Measurements from ENCODE around the gene ARSJ.
"Not testable (repeated sequence)": the region's sequence is repeated elsewhere in the genome, so short reads cannot be mapped to it uniquely, and the experiment has no call there.

ARSJ gene

DNA sequence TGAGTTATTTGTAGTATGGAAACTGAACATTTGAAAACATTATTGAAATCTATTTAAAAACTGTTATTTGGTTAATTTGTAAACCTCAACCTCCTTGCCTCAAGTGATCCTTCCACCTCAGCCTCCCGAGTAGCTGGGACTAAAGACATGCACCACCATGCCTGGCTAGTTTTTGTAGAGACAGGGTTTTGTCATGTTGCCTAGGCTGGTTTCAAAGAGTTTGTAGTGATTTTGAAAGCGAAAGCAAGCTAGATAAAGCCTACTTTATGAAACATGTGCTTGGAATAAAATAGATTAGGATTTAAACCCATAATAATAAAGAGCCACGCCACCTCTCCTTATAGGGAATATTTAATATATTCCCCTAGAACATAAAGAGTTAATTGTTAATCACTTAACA is 23.5 kb downstream of the ARSJ start:
- TF ChIP-seq GATA1 (IDR thresholded peaks at IDR 0.05; ENCODE audit: low read depth, low read length) (no peak), POLR2A (IDR thresholded peaks at IDR 0.05; ENCODE audit: low read length) (no peak)
- no peak for DNase-seq

DNA sequence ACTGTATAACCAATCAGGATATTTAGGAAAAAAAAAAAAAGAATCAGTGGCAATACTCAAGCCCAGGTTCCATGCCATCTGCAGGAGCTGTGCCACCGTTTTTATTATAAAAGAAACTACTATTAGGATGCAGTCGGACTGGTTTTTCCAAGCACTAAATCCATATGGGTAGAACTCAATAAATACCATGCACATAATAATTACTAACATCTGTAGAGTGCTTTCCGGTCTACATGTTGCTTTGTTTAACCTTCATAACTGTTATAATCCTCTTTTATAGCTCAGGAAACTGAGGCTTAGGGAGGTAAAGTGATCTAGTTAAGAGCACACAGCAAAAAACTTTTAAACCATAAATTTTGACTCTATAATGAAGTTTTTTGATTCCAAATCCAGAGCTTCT is 24.0 kb downstream of the ARSJ start:
- no peak for TF ChIP-seq GATA1 (IDR thresholded peaks at IDR 0.05; ENCODE audit: low read depth, low read length)
- no peak for TF ChIP-seq POLR2A (IDR thresholded peaks at IDR 0.05; ENCODE audit: low read length)
- no peak for DNase-seq

GRCh38 chr4:113953888-113954287 is 25.6 kb downstream of the ARSJ start:
- TF ChIP-seq GATA1 (IDR thresholded peaks at IDR 0.05; ENCODE audit: low read depth, low read length) (no peak), POLR2A (IDR thresholded peaks at IDR 0.05; ENCODE audit: low read length) (no peak)
- no peak for DNase-seq

DNA sequence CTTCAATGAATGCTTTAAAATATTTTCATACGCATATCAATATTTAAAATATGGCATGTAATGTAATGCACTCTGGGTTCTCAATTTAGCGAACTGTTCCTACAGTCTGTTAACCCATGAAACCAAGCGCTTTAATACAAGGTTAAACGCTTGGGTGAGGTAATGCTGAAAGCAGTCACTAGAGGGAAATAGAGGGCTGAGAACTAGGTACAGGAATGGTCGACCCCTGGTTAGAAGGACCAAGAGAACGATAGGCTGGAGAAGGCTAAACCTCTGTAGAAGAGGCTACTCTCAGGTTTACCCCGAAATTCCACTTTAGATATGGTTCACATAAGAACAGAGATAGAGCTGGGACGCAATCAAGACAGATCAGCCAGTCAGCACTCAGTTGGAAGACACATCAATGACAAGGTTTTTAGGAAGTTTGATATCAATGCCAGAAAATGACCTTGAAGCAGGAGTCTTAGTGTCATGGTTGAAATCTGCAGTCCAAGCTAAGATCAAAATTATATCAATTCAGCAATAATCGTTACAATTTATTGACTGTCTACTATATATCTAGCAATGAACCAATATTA is 26.9 kb downstream of the ARSJ start:
- no peak for TF ChIP-seq POLR2A (IDR thresholded peaks at IDR 0.05; ENCODE audit: low read length)
- TF ChIP-seq GATA1 (IDR thresholded peaks at IDR 0.05; ENCODE audit: low read depth, low read length), result no peak
- peak; percentile 1 to 9 for DNase-seq

DNA sequence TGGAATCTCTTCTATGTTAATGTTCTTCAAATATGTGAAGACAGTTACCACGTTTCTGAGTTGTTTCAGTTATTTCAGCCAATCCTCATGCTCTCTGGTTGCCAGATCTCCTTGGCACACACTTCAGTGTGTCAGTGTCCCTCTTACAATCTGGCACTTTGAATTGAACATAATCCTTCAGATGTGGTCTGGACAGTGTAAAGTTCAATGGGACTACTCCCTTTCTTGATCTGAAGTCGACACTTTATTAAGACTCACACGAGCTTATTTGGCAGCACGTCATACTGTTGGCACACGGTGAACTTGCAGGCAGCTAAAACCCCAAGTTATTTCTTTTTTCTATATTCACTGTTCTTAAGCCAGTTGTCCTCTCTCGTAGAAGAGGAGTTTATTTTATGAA is 28.2 kb downstream of the ARSJ start:
- DNase-seq, result no peak
- TF ChIP-seq POLR2A (IDR thresholded peaks at IDR 0.05; ENCODE audit: low read length), result no peak
- no peak for TF ChIP-seq GATA1 (IDR thresholded peaks at IDR 0.05; ENCODE audit: low read depth, low read length)

DNA sequence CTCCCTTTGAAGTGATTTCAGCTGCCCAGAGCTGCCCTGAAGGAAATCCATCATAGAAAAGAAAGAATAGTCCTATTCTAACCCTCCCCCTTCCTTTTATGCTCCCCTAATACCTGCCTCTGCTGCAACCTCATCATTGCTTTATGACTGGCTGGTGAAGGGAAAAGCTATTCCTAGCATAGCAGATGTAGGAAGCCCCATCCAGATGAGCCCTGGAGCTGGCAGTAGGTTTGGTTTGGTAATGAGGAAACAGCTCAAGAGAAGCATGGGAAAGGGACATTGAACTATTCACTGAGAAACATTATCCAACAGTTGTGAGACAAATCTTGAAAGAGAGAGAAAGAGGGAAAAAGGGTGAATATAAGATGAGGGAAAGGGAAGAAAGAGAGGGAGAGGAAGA is 29.2 kb downstream of the ARSJ start:
- TF ChIP-seq GATA1 (IDR thresholded peaks at IDR 0.05; ENCODE audit: low read depth, low read length) (no peak), POLR2A (IDR thresholded peaks at IDR 0.05; ENCODE audit: low read length) (no peak)
- DNase-seq, result no peak

GRCh38 chr4:113947484-113947883 is 32.0 kb downstream of the ARSJ start:
- no peak for DNase-seq
- TF ChIP-seq POLR2A (IDR thresholded peaks at IDR 0.05; ENCODE audit: low read length) (no peak), GATA1 (IDR thresholded peaks at IDR 0.05; ENCODE audit: low read depth, low read length) (no peak)

GRCh38 chr4:113945906-113946305 is 33.5 kb downstream of the ARSJ start:
- DNase-seq, result no peak
- no peak for TF ChIP-seq POLR2A (IDR thresholded peaks at IDR 0.05; ENCODE audit: low read length)
- no peak for TF ChIP-seq GATA1 (IDR thresholded peaks at IDR 0.05; ENCODE audit: low read depth, low read length)

GRCh38 chr4:113943863-113944262 is 35.6 kb downstream of the ARSJ start:
- no peak for TF ChIP-seq GATA1 (IDR thresholded peaks at IDR 0.05; ENCODE audit: low read depth, low read length)
- TF ChIP-seq POLR2A (IDR thresholded peaks at IDR 0.05; ENCODE audit: low read length), result no peak
- DNase-seq, result no peak

GRCh38 chr4:113943085-113943484 is 36.4 kb downstream of the ARSJ start:
- DNase-seq, result no peak
- no peak for TF ChIP-seq GATA1 (IDR thresholded peaks at IDR 0.05; ENCODE audit: low read depth, low read length)

DNA sequence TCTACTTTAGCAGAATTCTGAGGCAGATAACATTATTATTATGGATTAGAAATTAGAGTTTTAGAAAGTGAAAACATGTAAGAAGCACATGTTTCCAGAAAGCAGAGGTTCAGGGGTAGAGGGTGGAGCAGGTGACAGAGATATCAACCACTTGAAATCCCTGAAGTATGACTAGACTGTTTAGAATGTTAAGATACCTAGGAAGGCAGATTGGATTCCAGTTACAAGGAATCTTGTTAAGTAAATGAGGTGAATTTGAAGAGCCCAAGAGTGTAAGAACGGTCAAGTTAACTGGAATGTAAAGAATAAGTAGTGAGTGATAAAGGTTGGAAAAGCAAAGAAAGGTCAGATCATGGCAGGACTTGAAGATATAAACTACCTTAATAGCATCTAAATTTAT is 37.6 kb downstream of the ARSJ start:
- no peak for DNase-seq
- TF ChIP-seq POLR2A (IDR thresholded peaks at IDR 0.05; ENCODE audit: low read length) (no peak), GATA1 (IDR thresholded peaks at IDR 0.05; ENCODE audit: low read depth, low read length) (no peak)

GRCh38 chr4:113940103-113940502 is 39.3 kb downstream of the ARSJ start:
- DNase-seq, result not testable (repeated sequence)

DNA sequence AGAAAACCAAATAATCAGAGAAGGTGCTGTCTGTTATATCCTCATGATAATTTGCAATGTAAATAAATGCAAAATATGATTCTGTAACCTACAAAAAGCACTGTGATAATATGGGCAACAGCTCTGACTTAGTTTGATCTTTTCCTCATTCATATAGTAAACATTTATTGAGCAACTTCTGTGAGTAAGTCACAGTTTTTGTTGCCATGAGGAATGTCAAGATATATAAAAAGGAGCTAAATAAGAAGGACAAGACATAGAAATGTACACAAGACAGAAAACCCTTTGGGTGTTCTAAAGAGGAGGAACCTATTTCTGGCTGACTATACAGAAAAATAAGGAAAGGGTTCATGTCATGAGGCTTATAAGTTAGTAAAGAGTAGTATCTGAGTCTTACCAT is 44.3 kb downstream of the ARSJ start:
- TF ChIP-seq GATA1 (IDR thresholded peaks at IDR 0.05; ENCODE audit: low read depth, low read length) (no peak), POLR2A (IDR thresholded peaks at IDR 0.05; ENCODE audit: low read length) (no peak)
- DNase-seq, result no peak

- DNase-seq, result not testable (repeated sequence)
Observed at GRCh38 chr4:113924706-113925105, 54.7 kb downstream of the ARSJ start.

GRCh38 chr4:113921089-113921794 is 58.2 kb downstream of the ARSJ start:
- no peak for TF ChIP-seq GATA1 (IDR thresholded peaks at IDR 0.05; ENCODE audit: low read depth, low read length)
- DNase-seq, result no peak

DNA sequence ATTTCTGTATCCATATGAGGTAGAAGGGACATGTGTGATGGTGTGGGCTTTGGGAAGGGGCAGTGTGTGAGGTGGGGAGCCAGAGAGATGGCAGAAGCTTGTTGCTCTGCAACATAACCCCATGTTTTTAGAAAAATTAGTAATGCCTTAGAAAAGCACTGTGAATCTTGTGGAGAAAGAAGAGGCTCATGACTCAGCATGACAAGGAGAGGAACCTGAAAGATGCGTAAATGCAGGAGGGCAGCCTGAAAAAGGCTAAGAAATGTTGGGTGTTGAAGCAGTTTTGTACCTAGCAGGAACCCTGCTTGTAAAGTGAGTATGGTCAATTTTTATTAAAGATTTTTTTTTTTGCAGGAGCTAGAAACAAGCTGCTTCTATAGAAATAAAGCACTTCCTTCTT is 59.8 kb downstream of the ARSJ start:
- no peak for DNase-seq
- TF ChIP-seq GATA1 (IDR thresholded peaks at IDR 0.05; ENCODE audit: low read depth, low read length), result no peak
